HG02938 (cell line): ENCODE data around the gene PSD4.

Experiments
- ATAC-seq: cut with Tn5 transposase; IDR thresholded peaks from one replicate; pipeline ENCODE4 v1.9.1; 2021; ENCODE audit warnings: mild to moderate bottlenecking, moderate library complexity; ENCODE audit not compliant: unreplicated experiment

PSD4 gene

GRCh38 chr2:113141451-113141850, 32.3 kb upstream of the PSD4 start:
- no peak for ATAC-seq

- ATAC-seq = no peak
Measured at GRCh38 chr2:113142290-113142689, 31.5 kb upstream of the PSD4 start.

GRCh38 chr2:113144259-113144658, 29.5 kb upstream of the PSD4 start:
- no peak for ATAC-seq

- ATAC-seq = no peak
Measured at GRCh38 chr2:113148606-113149552, 24.9 kb upstream of the PSD4 start.

GRCh38 chr2:113149553-113150257, 24.1 kb upstream of the PSD4 start:
- no peak for ATAC-seq

GRCh38 chr2:113150258-113150601, 23.5 kb upstream of the PSD4 start:
- ATAC-seq = no peak

- no peak for ATAC-seq
Measured at GRCh38 chr2:113155331-113155730, 18.4 kb upstream of the PSD4 start.

- no peak for ATAC-seq
Measured at GRCh38 chr2:113156278-113157117, 17.3 kb upstream of the PSD4 start.

GRCh38 chr2:113157118-113157896, 16.5 kb upstream of the PSD4 start:
- no peak for ATAC-seq

- ATAC-seq = no peak
Measured at GRCh38 chr2:113157897-113158753, 15.6 kb upstream of the PSD4 start.

GRCh38 chr2:113158884-113159553, 14.8 kb upstream of the PSD4 start:
- ATAC-seq = no peak

GRCh38 chr2:113160248-113160647, 13.5 kb upstream of the PSD4 start:
- no peak for ATAC-seq

- no peak for ATAC-seq
Measured at GRCh38 chr2:113160962-113161361, 12.8 kb upstream of the PSD4 start.

- ATAC-seq = no peak
Measured at GRCh38 chr2:113162173-113162572, 11.6 kb upstream of the PSD4 start.

GRCh38 chr2:113162869-113163268, 10.9 kb upstream of the PSD4 start:
- no peak for ATAC-seq

- no peak for ATAC-seq
Measured at GRCh38 chr2:113164215-113164929, 9.4 kb upstream of the PSD4 start.

- ATAC-seq = no peak
Measured at GRCh38 chr2:113164930-113165585, 8.7 kb upstream of the PSD4 start.

- no peak for ATAC-seq
Measured at GRCh38 chr2:113166187-113166645, 7.6 kb upstream of the PSD4 start.
